Motor neuron (in vitro differentiated cells): ENCODE measurements around the gene AAMDC. TPM values are rescaled to one million over a fixed set of nuclear protein-coding genes. Genes with fewer than 3 reads are reported as not detected.
A peak's percentile ranks its signal among the peaks of the same experiment; 100 is the strongest.
"Not testable (repeated sequence)": the region's sequence is repeated elsewhere in the genome, so short reads cannot be mapped to it uniquely, and the experiment has no call there.

Experiments
- ATAC-seq, 8 experiments: fragments of 200-7000 bp; cut with Tn5 transposase; replicated peaks in 6 of 8; 2 replicates each; pipeline ENCODE4 v1.8.0; 2021; ENCODE audit warnings: mild to moderate bottlenecking in 8 of 8, moderate library complexity in 8 of 8
- H3K27ac ChIP-seq, 2 donors: fragments of 250-450 bp; sonication (Bioruptor Pico); 2 replicates each; pipeline ENCODE4 v1.9.0; 2021; ENCODE audit warnings: antibody characterized with exemption in 2 of 2, mild to moderate bottlenecking in 2 of 2, moderate library complexity in 1 of 2
- H3K4me1 ChIP-seq, 2 donors: fragments of 250-450 bp; sonication (Bioruptor Pico); replicated peaks in 1 of 2; 2 replicates each; pipeline ENCODE4 v1.6.1; 2021; ENCODE audit warnings: antibody characterized with exemption in 2 of 2, mild to moderate bottlenecking in 2 of 2, moderate library complexity in 1 of 2
- H3K4me3 ChIP-seq, 5 donors: fragments of 250-450 bp; sonication (Bioruptor Pico); 2 replicates each; pipeline ENCODE4 v1.9.0; 2021; ENCODE audit warnings: antibody characterized with exemption in 5 of 5, mild to moderate bottlenecking in 5 of 5, moderate library complexity in 4 of 5
- WGBS, 10 experiments: fragments of 450-650 bp; shearing (Covaris generic); methylation state at CpG; one replicate each; pipeline ENCODE4 v1.0.0; 2022; 5-methylcytosine and 5-hydroxymethylcytosine counted together
- in situ Hi-C, 9 experiments: fragments of 400-800 bp; cut with MboI; loops; one replicate each; pipeline ENCODE4 v1.15.0; 2021; ENCODE audit warnings: low sequenced_read_pairs in 9 of 9, low pct_unique_long_range_greater_than_20kb in 2 of 9; ENCODE audit not compliant: unreplicated experiment in 9 of 9
- total RNA-seq, 8 experiments: library from RNA; unstranded; fragments of 300-600 nt; gene quantifications; 2 replicates each; pipeline versions ENCODE4 v1.2.3 to v1.2.4, GENCODE V29; 2022

The AAMDC gene
- total RNA-seq, 8 experiments from 2014 or later, result 13.5 to 40.4 (median 18.5) TPM

- no peak for ATAC-seq
- Histone ChIP-seq H3K4me3 (no peak overlapping the region), H3K27ac (no peak overlapping the region), H3K4me1 (no peaks in the 10 kb centered on the region)
- 83 to 100% (median 100%) methylated on average over 1 to 4 of the region's 4 CpGs; no CpG with 5 or more reads in 3 of the 10 experiments for WGBS, 10 experiments
- in situ Hi-C loops, result no loop called here
Measured at GRCh38 chr11:77833302-77833701, 12.4 kb downstream of the AAMDC start.

- no peaks in the 10 kb centered on the region for H3K4me1 ChIP-seq
- H3K27ac ChIP-seq, result no peak overlapping the region
- ATAC-seq, result no peak
- WGBS, 10 experiments, result 22 to 100% (median 79%) methylated on average over 1 of the region's 1 CpG; no CpG with 5 or more reads in 4 of the 10 experiments
- in situ Hi-C loops, result no loop called here
- no peak overlapping the region for H3K4me3 ChIP-seq
Measured at GRCh38 chr11:77842441-77843121, 21.6 kb downstream of the AAMDC start.

GRCh38 chr11:77843700-77844099 is 22.8 kb downstream of the AAMDC start:
- ATAC-seq, H3K4me1 ChIP-seq, in situ Hi-C loops, H3K27ac ChIP-seq, H3K4me3 ChIP-seq: not testable (repeated sequence)
- WGBS, 10 experiments, result 22 to 100% (median 45%) methylated on average over 1 to 4 of the region's 5 CpGs; no CpG with 5 or more reads in 3 of the 10 experiments

- peak in 7 of 8 experiments; percentile 41 to 92 (median 63) for ATAC-seq
- Histone ChIP-seq H3K27ac (no peak overlapping the region), H3K4me1 (no peaks in the 10 kb centered on the region), H3K4me3 (no peak overlapping the region)
- 20 to 75% (median 60%) methylated on average over 1 of the region's 1 CpG; no CpG with 5 or more reads in 5 of the 10 experiments for WGBS, 10 experiments
- in situ Hi-C loops, result no loop called here
Measured at GRCh38 chr11:77851503-77851902, 30.6 kb downstream of the AAMDC start.

- H3K4me3 ChIP-seq, result no peak overlapping the region
- no peaks in the 10 kb centered on the region for H3K4me1 ChIP-seq
- H3K27ac ChIP-seq, result no peak overlapping the region
- 92 to 100% (median 100%) methylated on average over 1 to 2 of the region's 2 CpGs; no CpG with 5 or more reads in 7 of the 10 experiments for WGBS, 10 experiments
- in situ Hi-C loops, result no loop called here
- no peak for ATAC-seq
Measured at GRCh38 chr11:77854838-77855237, 33.9 kb downstream of the AAMDC start.

GRCh38 chr11:77857906-77858457 is 37.0 kb downstream of the AAMDC start:
- H3K4me1 ChIP-seq, H3K27ac ChIP-seq, in situ Hi-C loops, H3K4me3 ChIP-seq, ATAC-seq: not testable (repeated sequence)
- WGBS, 10 experiments, result 70 to 100% (median 95%) methylated on average over 1 to 7 of the region's 10 CpGs; no CpG with 5 or more reads in 1 of the 10 experiments

GRCh38 chr11:77861444-77861843 is 40.5 kb downstream of the AAMDC start:
- ATAC-seq, result not testable (repeated sequence)
- 80 to 100% (median 92%) methylated on average over 1 to 8 of the region's 10 CpGs; no CpG with 5 or more reads in 3 of the 10 experiments for WGBS, 10 experiments

GRCh38 chr11:77865805-77866204 is 44.9 kb downstream of the AAMDC start:
- 0 to 100% (median 50%) methylated on average over 1 of the region's 1 CpG; no CpG with 5 or more reads in 5 of the 10 experiments for WGBS, 10 experiments
- Histone ChIP-seq H3K4me3 (no peak overlapping the region), H3K27ac (no peak overlapping the region), H3K4me1 (no peaks in the 10 kb centered on the region)
- in situ Hi-C loops, result no loop called here
- peak in 1 of 8 experiments; percentile 26 for ATAC-seq

More at GRCh38 chr11:77861444-77861843, 40.5 kb downstream of the AAMDC start:
- H3K27ac ChIP-seq, in situ Hi-C loops, H3K4me1 ChIP-seq, H3K4me3 ChIP-seq: not testable (repeated sequence)

GRCh38 chr11:77866336-77866735 is 45.4 kb downstream of the AAMDC start:
- WGBS, 10 experiments, result 63 to 100% (median 83%) methylated on average over 1 of the region's 1 CpG; no CpG with 5 or more reads in 5 of the 10 experiments
- ATAC-seq, result peak in 1 of 8 experiments; percentile 62
- in situ Hi-C loops, result no loop called here

GRCh38 chr11:77868744-77869143 is 47.8 kb downstream of the AAMDC start:
- in situ Hi-C loops, result no loop called here
- Histone ChIP-seq H3K27ac (no peak overlapping the region), H3K4me1 (no peaks in the 10 kb centered on the region), H3K4me3 (no peak overlapping the region)
- 94 to 100% (median 100%) methylated on average over 1 to 4 of the region's 4 CpGs; no CpG with 5 or more reads in 3 of the 10 experiments for WGBS, 10 experiments
- no peak for ATAC-seq

More at GRCh38 chr11:77866336-77866735, 45.4 kb downstream of the AAMDC start:
- H3K27ac ChIP-seq, result no peak overlapping the region
- H3K4me1 ChIP-seq, result no peaks in the 10 kb centered on the region
- H3K4me3 ChIP-seq, result no peak overlapping the region

- Histone ChIP-seq H3K27ac (no peak overlapping the region), H3K4me1 (no peaks in the 10 kb centered on the region), H3K4me3 (no peak overlapping the region)
- in situ Hi-C loops, result no loop called here
- ATAC-seq, result no peak
- 90 to 100% (median 100%) methylated on average over 1 to 3 of the region's 3 CpGs; no CpG with 5 or more reads in 3 of the 10 experiments for WGBS, 10 experiments
Measured at GRCh38 chr11:77871855-77872254, 50.9 kb downstream of the AAMDC start.

GRCh38 chr11:77873345-77873744 is 52.4 kb downstream of the AAMDC start:
- no peak overlapping the region for H3K4me3 ChIP-seq
- ATAC-seq, result no peak
- 83 to 100% (median 100%) methylated on average over 1 of the region's 1 CpG; no CpG with 5 or more reads in 3 of the 10 experiments for WGBS, 10 experiments
- no peaks in the 10 kb centered on the region for H3K4me1 ChIP-seq
- in situ Hi-C loops, result no loop called here
- H3K27ac ChIP-seq, result no peak overlapping the region

- WGBS, 10 experiments, result 80 to 100% (median 98%) methylated on average over 1 to 3 of the region's 3 CpGs; no CpG with 5 or more reads in 2 of the 10 experiments
- Histone ChIP-seq H3K4me3 (no peak overlapping the region), H3K4me1 (no peaks in the 10 kb centered on the region), H3K27ac (no peak overlapping the region)
- in situ Hi-C loops, result no loop called here
- no peak for ATAC-seq
Measured at GRCh38 chr11:77874206-77874605, 53.3 kb downstream of the AAMDC start.
